Smooth muscle cell (in vitro differentiated cells): ENCODE measurements around the gene RPS6KA5. TPM values are rescaled to one million over a fixed set of nuclear protein-coding genes. Genes with fewer than 3 reads are reported as not detected.

Experiments
- DNase-seq: peaks from one replicate; lab custom pipeline; 2025; ENCODE audit not compliant: unreplicated experiment; lab: John Stamatoyannopoulos, UW
- H2AFZ ChIP-seq: fragments of 200-600 bp; sonication (generic); 2 replicates; pipeline ENCODE4 v1.6.0; 2016; ENCODE audit warnings: antibody characterized with exemption, low read depth, mild to moderate bottlenecking
- H3F3A ChIP-seq: fragments of 200-600 bp; sonication (generic); 2 replicates; pipeline ENCODE4 v1.6.0; 2017; ENCODE audit warnings: antibody characterized with exemption, low read depth
- H3K27ac ChIP-seq: fragments of 200-600 bp; sonication (generic); 2 replicates; pipeline ENCODE4 v1.5.1; 2016; ENCODE audit warnings: low read depth, mild to moderate bottlenecking
- H3K27me3 ChIP-seq: fragments of 200-600 bp; sonication (generic); 2 replicates; pipeline ENCODE4 v1.6.1; 2016; ENCODE audit warnings: low read depth, mild to moderate bottlenecking
- H3K36me3 ChIP-seq: fragments of 200-600 bp; sonication (generic); 2 replicates; pipeline ENCODE4 v1.5.1; 2016; ENCODE audit warnings: low read depth
- H3K4me1 ChIP-seq: fragments of 200-600 bp; sonication (generic); 2 replicates; pipeline ENCODE4 v1.5.1; 2016; ENCODE audit warnings: low read depth
- H3K4me2 ChIP-seq: fragments of 200-600 bp; sonication (generic); 2 replicates; pipeline ENCODE4 v1.6.0; 2016; ENCODE audit warnings: mild to moderate bottlenecking
- H3K4me3 ChIP-seq: fragments of 200-600 bp; sonication (generic); 2 replicates; pipeline ENCODE4 v1.5.1; 2016; ENCODE audit warnings: mild to moderate bottlenecking
- H3K79me2 ChIP-seq: fragments of 200-600 bp; sonication (generic); 2 replicates; pipeline ENCODE4 v1.6.0; 2016; ENCODE audit warnings: low read depth, mild to moderate bottlenecking
- H3K9ac ChIP-seq: fragments of 200-600 bp; sonication (generic); 2 replicates; pipeline ENCODE4 v1.6.0; 2016; ENCODE audit warnings: low read depth
- H3K9me3 ChIP-seq: fragments of 200-600 bp; sonication (generic); replicated peaks from 2 replicates; pipeline ENCODE4 v1.5.1; 2016; ENCODE audit warnings: low read depth
- H4K20me1 ChIP-seq: fragments of 200-600 bp; sonication (generic); 2 replicates; pipeline ENCODE4 v1.6.0; 2016; ENCODE audit warnings: low read depth
- WGBS: methylation state at CpG from one replicate; pipeline ENCODE4 v1.1.7; 2016; ENCODE audit warnings: low lambda C conversion rate; 5-methylcytosine and 5-hydroxymethylcytosine counted together
- polyA plus RNA-seq: library from polyadenylated mRNA; unstranded; fragments of >200 nt; fragmentation: Nextera tagmentation; extraction: Ambion mirVana; gene quantifications from 2 replicates; pipeline ENCODE4 v1.2.1, GENCODE V29; 2016
- total RNA-seq: library from RNA; depleted of rRNA; stranded (reverse); fragments of >200 nt; gene quantifications from 2 replicates; pipeline ENCODE4 v1.2.3, GENCODE V29; 2014
- TF ChIP-seq, protein P1 (sequence below): fragments of 200-600 bp; sonication (generic); IDR thresholded peaks from 2 replicates; pipeline ENCODE4 v1.5.1; 2017; ENCODE audit warnings: borderline replicate concordance, mild to moderate bottlenecking, antibody characterized with exemption; ENCODE audit not compliant: insufficient read depth, poor library complexity, severe bottlenecking

Gene RPS6KA5
- total and polyA plus RNA-seq, 2 experiments from 2014 or later, result 1.0 to 1.5 TPM

DNA sequence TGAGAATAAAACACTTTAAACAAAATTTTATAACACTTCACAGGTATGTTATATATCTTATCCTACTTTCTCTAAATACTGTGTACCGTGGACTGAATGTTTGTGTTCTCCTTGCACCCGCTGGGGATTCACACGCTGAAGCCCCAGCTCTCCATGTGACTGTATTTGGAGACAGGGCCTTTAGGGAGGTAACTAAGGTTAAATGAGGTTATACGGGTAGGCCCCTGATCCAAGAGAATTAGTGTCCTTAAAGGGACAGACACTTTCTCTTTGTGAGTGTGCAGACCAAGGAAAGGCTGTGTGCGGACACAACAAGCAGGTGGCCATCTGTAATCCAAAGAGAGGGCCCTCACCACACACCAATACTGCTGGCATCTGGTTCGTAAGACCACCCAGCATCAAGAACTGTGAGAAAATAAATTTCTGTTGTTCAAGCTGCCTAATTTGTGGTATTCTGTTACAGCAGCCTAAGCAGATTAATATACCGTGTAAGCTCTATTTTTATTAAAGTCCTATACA lies 174.1 kb downstream of the RPS6KA5 start:
- H3K27me3 ChIP-seq, result no peaks in the 10 kb centered on the region
- no peaks in the 10 kb centered on the region for H3K79me2 ChIP-seq
- H3K4me1 ChIP-seq, result no peaks in the 10 kb centered on the region
- H3K4me2 ChIP-seq, result no peak overlapping the region
- no peaks in the 10 kb centered on the region for H3F3A ChIP-seq
- no peaks in the 10 kb centered on the region for H4K20me1 ChIP-seq
- WGBS, result 91% methylated on average over 7 of the region's 7 CpGs
- no peak overlapping the region for H3K4me3 ChIP-seq
- H3K9ac ChIP-seq, result no peak overlapping the region
- no peaks in the 10 kb centered on the region for H3K9me3 ChIP-seq
- H2AFZ ChIP-seq, result no peak overlapping the region
- H3K36me3 ChIP-seq, result no peaks in the 10 kb centered on the region
- TF ChIP-seq, protein P1, sequence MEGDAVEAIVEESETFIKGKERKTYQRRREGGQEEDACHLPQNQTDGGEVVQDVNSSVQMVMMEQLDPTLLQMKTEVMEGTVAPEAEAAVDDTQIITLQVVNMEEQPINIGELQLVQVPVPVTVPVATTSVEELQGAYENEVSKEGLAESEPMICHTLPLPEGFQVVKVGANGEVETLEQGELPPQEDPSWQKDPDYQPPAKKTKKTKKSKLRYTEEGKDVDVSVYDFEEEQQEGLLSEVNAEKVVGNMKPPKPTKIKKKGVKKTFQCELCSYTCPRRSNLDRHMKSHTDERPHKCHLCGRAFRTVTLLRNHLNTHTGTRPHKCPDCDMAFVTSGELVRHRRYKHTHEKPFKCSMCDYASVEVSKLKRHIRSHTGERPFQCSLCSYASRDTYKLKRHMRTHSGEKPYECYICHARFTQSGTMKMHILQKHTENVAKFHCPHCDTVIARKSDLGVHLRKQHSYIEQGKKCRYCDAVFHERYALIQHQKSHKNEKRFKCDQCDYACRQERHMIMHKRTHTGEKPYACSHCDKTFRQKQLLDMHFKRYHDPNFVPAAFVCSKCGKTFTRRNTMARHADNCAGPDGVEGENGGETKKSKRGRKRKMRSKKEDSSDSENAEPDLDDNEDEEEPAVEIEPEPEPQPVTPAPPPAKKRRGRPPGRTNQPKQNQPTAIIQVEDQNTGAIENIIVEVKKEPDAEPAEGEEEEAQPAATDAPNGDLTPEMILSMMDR, result no peak
- no peak for DNase-seq
- no peak overlapping the region for H3K27ac ChIP-seq

DNA sequence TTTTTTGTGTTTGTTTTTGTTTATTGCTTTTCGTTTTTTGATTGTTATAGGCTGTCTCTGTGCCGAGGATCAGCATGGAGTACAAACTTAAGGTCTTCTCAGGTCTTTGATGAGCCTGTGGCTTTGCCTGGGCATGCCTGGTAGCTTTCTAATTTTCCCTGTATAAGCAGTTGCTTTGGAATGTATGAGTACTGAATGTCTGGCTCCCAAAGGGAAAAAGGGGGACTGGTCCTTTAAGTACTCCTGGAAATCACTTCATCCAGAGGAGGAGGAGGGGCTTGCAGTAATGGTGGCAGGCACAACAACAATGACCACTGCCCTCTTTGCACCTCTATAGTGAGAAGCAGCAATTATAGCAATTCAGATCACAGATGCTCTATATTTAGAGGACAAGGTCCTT lies 176.7 kb downstream of the RPS6KA5 start:
- H2AFZ ChIP-seq, result no peak overlapping the region
- no peak for DNase-seq
- TF ChIP-seq, protein P1, result no peak

DNA sequence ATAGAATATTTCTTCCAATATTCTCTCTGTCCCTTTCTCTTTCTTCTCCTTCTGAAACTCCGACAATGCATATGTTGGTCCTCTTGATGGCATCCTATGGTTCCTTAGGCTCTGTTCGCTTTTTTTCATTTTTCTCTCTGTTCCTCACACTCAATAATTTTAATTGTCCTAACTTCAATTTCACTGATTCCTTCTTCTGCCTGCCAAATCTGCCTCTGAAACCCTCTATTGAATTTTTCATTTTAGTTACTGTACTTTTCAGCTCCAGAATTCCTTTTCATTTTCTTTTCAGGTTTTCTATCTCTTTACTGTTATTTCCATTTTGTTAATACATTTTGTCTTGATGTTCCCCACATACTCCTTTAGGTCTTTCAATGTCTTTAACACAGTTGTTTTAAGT lies 177.2 kb downstream of the RPS6KA5 start:
- WGBS, result 86% methylated on average over 2 of the region's 2 CpGs
- H3K4me2 ChIP-seq, result no peak overlapping the region
- TF ChIP-seq, protein P1, result no peak
- H3K9ac ChIP-seq, result no peak overlapping the region
- H3K9me3 ChIP-seq, result no peaks in the 10 kb centered on the region
- no peaks in the 10 kb centered on the region for H3K79me2 ChIP-seq
- no peak for DNase-seq
- H3F3A ChIP-seq, result no peaks in the 10 kb centered on the region
- H3K36me3 ChIP-seq, result no peaks in the 10 kb centered on the region
- H3K27me3 ChIP-seq, result no peaks in the 10 kb centered on the region
- H3K27ac ChIP-seq, result no peak overlapping the region
- no peak overlapping the region for H3K4me3 ChIP-seq
- H2AFZ ChIP-seq, result no peak overlapping the region
- H3K4me1 ChIP-seq, result no peaks in the 10 kb centered on the region
- H4K20me1 ChIP-seq, result no peaks in the 10 kb centered on the region

More for the DNA sequence above, 176.7 kb downstream of the RPS6KA5 start:
- no peaks in the 10 kb centered on the region for H3K36me3 ChIP-seq
- H3K27me3 ChIP-seq, result no peaks in the 10 kb centered on the region
- H3K9ac ChIP-seq, result no peak overlapping the region
- H3K9me3 ChIP-seq, result no peaks in the 10 kb centered on the region
- 67% methylated on average over 2 of the region's 2 CpGs for WGBS
- H3K4me2 ChIP-seq, result no peak overlapping the region
- no peaks in the 10 kb centered on the region for H4K20me1 ChIP-seq
- H3K4me3 ChIP-seq, result no peak overlapping the region
- no peaks in the 10 kb centered on the region for H3K4me1 ChIP-seq
- no peaks in the 10 kb centered on the region for H3K79me2 ChIP-seq
- no peaks in the 10 kb centered on the region for H3F3A ChIP-seq
- no peak overlapping the region for H3K27ac ChIP-seq

DNA sequence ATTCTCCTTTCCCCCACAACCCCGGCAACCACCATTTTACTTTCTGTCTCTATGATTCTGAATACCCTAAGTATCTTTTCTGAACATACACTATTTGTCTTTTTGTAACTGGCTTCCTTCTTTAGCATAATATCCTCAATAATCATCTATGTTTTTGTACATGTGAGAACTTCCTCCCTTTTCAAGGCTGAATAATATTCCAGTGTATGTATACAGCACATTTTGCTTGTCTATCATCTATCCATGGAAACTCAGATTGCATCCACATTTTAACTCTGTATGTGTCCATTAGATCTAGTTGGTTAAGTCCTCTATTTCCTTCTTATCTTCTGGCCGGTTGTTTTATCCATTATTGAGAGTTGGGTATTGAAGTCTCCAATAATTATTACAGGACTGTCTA lies 180.2 kb downstream of the RPS6KA5 start:
- no peak overlapping the region for H3K4me3 ChIP-seq
- no peak for DNase-seq
- no peaks in the 10 kb centered on the region for H3K4me1 ChIP-seq
- H3K9ac ChIP-seq, result no peak overlapping the region
- no peaks in the 10 kb centered on the region for H3K27me3 ChIP-seq
- no peak overlapping the region for H2AFZ ChIP-seq
- no peaks in the 10 kb centered on the region for H3F3A ChIP-seq
- no peaks in the 10 kb centered on the region for H3K9me3 ChIP-seq
- no peak overlapping the region for H3K27ac ChIP-seq
- TF ChIP-seq, protein P1, result no peak
- WGBS, result 93% methylated on average over 2 of the region's 2 CpGs
- no peaks in the 10 kb centered on the region for H4K20me1 ChIP-seq
- no peaks in the 10 kb centered on the region for H3K79me2 ChIP-seq
- no peak overlapping the region for H3K4me2 ChIP-seq
- no peaks in the 10 kb centered on the region for H3K36me3 ChIP-seq
